Measurements from ENCODE around the gene KLHDC9.
"Not testable (repeated sequence)": the region's sequence is repeated elsewhere in the genome, so short reads cannot be mapped to it uniquely, and the experiment has no call there.

The KLHDC9 gene

DNA sequence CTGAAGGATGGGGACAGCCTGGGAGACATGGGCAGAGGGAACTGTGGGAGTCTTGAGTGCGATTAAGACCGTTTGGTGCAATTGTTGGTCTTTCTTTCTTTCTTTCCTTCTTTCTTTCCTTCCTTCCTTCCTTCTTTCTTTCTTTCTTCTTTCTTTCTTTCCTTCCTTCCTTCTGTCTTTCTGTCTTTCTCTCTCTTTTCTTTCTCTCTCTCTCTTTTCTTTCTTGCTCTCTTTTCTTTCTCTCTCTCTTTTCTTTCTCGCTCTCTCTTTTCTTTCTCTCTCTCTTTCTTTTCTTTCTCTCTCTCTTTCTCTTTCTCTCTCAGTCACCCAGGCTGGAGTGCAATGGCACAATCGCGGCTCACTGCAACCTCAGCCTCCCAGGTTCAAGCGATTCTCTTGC, 2.9 kb upstream of the KLHDC9 start:
- DNase-seq = no peak
- no peak for TF ChIP-seq POLR2A (IDR thresholded peaks at IDR 0.05; ENCODE audit: low read length)
- TF ChIP-seq GATA1 (IDR thresholded peaks at IDR 0.05; ENCODE audit: low read depth, low read length) = no peak

- no peak for DNase-seq
- TF ChIP-seq GATA1 (IDR thresholded peaks at IDR 0.05; ENCODE audit: low read depth, low read length) = no peak
- TF ChIP-seq POLR2A (IDR thresholded peaks at IDR 0.05; ENCODE audit: low read length) = no peak
These were observed 2.1 kb upstream of the KLHDC9 start for GRCh38 chr1:161096015-161096414.

- TF ChIP-seq GATA1 (IDR thresholded peaks at IDR 0.05; ENCODE audit: low read depth, low read length) (no peak), POLR2A (IDR thresholded peaks at IDR 0.05; ENCODE audit: low read length) (no peak)
These were observed 1.6 kb upstream of the KLHDC9 start for GRCh38 chr1:161096530-161096929.

DNA sequence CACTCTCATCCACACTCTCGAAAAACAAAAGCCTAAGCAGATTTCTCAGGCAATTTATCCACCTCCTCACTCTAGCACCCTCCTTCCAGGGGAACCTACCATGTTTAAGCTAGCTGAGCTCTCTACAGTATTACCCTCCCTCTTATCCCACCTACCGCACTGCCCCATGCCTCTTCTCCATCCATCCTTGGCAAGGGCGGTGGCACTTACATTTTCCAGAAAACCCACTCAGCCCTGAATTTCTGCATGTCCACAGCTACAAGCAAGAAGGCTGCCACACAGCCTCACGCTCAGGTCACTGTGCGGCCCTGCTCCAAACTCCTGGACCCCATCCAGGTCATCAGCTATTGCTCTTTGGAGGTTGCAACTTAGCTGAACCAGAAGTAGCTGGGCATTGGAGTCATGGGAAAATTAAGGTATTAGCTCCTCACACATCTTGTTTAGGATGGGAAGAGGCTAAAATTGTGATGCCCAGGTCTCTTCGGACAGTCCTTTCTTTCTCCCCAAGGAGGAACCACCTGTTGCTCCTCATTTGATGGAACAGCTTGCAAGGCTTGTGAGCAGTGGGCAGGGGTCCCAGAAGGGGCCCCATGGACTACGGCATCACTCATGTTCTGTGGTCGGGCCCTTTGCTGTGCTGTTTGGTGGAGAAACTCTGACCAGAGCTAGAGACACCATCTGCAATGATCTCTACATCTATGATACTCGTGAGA, 1.1 kb downstream of the KLHDC9 start:
- TF ChIP-seq POLR2A (IDR thresholded peaks at IDR 0.05; ENCODE audit: low read length) (no peak), GATA1 (IDR thresholded peaks at IDR 0.05; ENCODE audit: low read depth, low read length) (no peak)
- no peak for DNase-seq

More at GRCh38 chr1:161096530-161096929, 1.6 kb upstream of the KLHDC9 start:
- DNase-seq = peak in 1 of 2 experiments; percentile 42

DNA sequence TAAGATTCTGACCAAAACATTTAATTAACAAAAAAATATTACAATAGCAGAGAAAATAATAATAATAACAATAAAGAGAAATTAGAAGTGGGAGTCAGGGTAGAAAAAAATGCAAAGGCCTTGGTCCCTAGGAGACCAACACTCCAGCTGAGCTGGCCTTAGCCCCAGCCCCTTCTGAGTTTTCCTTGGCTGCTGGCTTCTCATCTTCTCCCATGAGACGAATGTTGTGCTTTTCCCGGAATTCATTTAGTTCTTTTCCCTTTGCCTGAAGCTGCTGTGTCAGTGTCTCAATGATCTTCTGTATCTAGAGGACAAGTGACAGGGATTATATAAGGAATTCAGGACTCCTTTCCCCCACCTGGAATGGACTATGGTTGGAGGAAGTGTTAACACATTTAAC, 2.4 kb downstream of the KLHDC9 start:
- no peak for DNase-seq
- TF ChIP-seq POLR2A (IDR thresholded peaks at IDR 0.05; ENCODE audit: low read length) (no peak), GATA1 (IDR thresholded peaks at IDR 0.05; ENCODE audit: low read depth, low read length) (no peak)

GRCh38 chr1:161106431-161106830, 8.3 kb downstream of the KLHDC9 start:
- DNase-seq = no peak
- TF ChIP-seq GATA1 (IDR thresholded peaks at IDR 0.05; ENCODE audit: low read depth, low read length) = no peak
- no peak for TF ChIP-seq POLR2A (IDR thresholded peaks at IDR 0.05; ENCODE audit: low read length)

DNA sequence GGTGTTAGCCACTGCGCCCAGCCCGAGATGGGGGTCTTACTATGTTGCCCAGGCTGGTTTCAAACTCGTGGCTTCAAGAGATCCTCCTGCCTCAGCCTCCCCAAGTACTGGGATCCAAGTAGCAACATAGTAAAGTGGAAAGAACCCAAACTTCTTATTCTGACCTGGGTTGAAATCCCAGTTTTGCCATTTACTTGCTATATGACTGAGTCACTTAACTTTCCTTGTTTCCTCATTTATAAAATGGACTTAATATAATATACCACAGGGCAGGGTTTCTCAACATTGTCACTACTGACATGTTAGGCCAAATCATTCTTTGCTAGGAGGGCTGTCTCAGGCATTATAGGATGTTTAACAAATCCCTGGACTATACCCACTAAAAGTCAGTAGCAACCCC, 13.0 kb downstream of the KLHDC9 start:
- TF ChIP-seq POLR2A (IDR thresholded peaks at IDR 0.05; ENCODE audit: low read length) = no peak
- TF ChIP-seq GATA1 (IDR thresholded peaks at IDR 0.05; ENCODE audit: low read depth, low read length) = no peak
- DNase-seq = no peak

DNA sequence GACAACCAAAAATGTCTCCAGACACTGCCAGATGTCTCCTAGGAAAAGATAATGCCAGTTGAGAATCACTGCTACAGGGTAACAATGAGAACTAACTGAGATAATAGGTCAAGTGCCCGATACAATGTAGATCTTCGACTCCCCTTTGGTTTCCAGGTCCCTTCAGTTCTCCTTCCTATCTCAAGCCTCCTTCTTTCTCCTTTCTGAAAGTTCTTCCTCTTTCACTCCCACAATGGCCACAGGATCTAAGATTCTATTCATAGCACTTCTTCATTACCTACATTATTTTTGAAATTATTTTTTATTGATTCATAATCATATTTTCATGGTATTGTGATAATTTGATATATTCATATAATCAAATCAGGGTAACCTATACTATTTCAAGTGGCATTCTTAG, 13.4 kb downstream of the KLHDC9 start:
- no peak for TF ChIP-seq GATA1 (IDR thresholded peaks at IDR 0.05; ENCODE audit: low read depth, low read length)
- TF ChIP-seq POLR2A (IDR thresholded peaks at IDR 0.05; ENCODE audit: low read length) = no peak
- DNase-seq = no peak

GRCh38 chr1:161113915-161114314, 15.8 kb downstream of the KLHDC9 start:
- TF ChIP-seq POLR2A (IDR thresholded peaks at IDR 0.05; ENCODE audit: low read length) (no peak), GATA1 (IDR thresholded peaks at IDR 0.05; ENCODE audit: low read depth, low read length) (no peak)
- no peak for DNase-seq

GRCh38 chr1:161114556-161114955, 16.4 kb downstream of the KLHDC9 start:
- DNase-seq = no peak
- no peak for TF ChIP-seq GATA1 (IDR thresholded peaks at IDR 0.05; ENCODE audit: low read depth, low read length)
- no peak for TF ChIP-seq POLR2A (IDR thresholded peaks at IDR 0.05; ENCODE audit: low read length)

- TF ChIP-seq POLR2A (IDR thresholded peaks at IDR 0.05; ENCODE audit: low read length) = no peak
- TF ChIP-seq GATA1 (IDR thresholded peaks at IDR 0.05; ENCODE audit: low read depth, low read length) = no peak
- DNase-seq = no peak
These were observed 17.1 kb downstream of the KLHDC9 start for GRCh38 chr1:161115132-161115711.

DNA sequence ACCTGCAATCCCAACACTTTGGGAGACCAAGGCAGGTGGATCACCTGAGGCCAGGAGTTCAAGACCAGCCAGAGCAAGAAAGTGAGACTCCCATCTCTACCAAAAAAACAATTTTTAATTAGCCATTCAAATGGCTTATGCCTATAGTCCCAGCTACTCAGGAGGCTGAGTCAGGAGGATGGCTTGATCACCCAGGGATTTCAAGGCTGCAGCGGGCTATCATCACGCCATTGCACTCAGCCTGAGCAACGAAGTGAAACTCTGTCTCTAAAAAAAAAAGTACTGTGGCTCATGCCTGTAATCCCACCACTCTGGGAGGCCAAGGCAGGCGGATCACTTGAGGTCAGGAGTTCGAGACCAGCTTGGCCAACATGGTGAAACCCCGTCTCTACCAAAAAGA, 17.8 kb downstream of the KLHDC9 start:
- DNase-seq = not testable (repeated sequence)

DNA sequence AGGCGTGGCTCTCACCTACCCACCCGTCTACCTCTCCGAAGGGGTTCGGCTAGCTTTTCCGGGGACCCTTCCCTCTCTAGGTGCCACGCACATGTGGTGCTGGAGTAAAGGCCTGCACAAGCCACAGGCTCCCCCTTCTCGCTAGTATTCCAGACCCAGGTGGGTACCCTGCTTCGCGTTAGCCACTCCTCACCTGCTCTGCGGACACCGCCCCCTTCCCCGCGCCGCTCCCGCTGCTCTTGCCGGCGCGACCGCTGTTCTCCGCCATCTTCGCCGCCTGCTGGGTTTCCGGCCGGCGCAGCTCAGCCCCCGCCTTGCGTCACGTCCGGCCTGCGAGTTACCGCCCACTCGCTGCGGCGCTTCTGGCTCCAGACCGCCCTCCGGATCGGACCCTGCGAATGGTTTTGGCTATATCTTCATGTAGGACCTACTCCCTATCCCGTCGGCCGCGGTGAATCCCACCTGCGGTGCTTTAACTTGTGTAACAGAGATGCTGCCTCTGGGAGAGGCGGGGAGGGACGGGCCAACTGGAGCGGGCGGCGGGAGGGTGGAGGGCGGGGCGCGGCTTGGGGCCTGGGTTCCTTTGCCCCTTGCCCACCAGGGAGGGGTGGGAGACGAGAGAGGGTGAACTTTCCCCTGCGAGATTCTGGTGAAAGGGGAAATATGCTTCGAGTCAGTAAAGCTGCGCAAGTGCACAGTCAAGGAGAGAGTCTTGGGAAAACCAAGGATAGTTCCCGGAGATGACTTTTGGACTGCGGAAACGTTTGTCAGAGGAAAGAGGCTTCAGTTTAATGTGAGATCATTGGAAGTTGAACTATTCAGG, 19.8 kb downstream of the KLHDC9 start, which contains the start of the genes NIT1 and PFDN2:
TSS of gene NIT1 (plus strand) at position 347 of the 823 bp plus-strand sequence. CDS start at position 419, 72 bp downstream.
TSS of gene PFDN2 (minus strand) at position 279 of the 823 bp plus-strand sequence. CDS start at position 268, 11 bp downstream.
- peak; percentile 91 to 94 for DNase-seq
- TF ChIP-seq GATA1 (IDR thresholded peaks at IDR 0.05; ENCODE audit: low read depth, low read length) (no peak), POLR2A (IDR thresholded peaks at IDR 0.05; ENCODE audit: low read length) (peak; percentile 96)
